Esophagus squamous epithelium (tissue), 5 donors: ENCODE data around the gene POLN. TPM values are rescaled to one million over a fixed set of nuclear protein-coding genes. Genes with fewer than 3 reads are reported as not detected.

Experiments
- DNase-seq: peaks from one replicate; lab custom pipeline; 2025; lab: John Stamatoyannopoulos, UW
- H3K27ac ChIP-seq, 4 donors: fragments of 200-600 bp; sonication (generic); one replicate each; pipeline ENCODE4 v1.5.1; 2016 to 2019; ENCODE audit warnings: mild to moderate bottlenecking in 1 of 4
- H3K27me3 ChIP-seq, 4 donors: fragments of 200-600 bp; sonication (generic); 1 replicate in 3 of 4; 2 replicates in 1 of 4; pipeline versions ENCODE4 v1.5.1 to v1.6.0; 2017 to 2021; ENCODE audit warnings: antibody characterized with exemption in 1 of 4
- H3K36me3 ChIP-seq, 3 donors: fragments of 200-600 bp; sonication (generic); one replicate each; pipeline ENCODE4 v1.5.1; 2016 to 2019
- H3K4me1 ChIP-seq, 3 donors: fragments of 200-600 bp; sonication (generic); one replicate each; pipeline ENCODE4 v1.5.1; 2017 to 2019
- H3K4me3 ChIP-seq, 4 donors: fragments of 200-600 bp; sonication (generic); 1 replicate in 3 of 4; 2 replicates in 1 of 4; pipeline ENCODE4 v1.5.1; 2016 to 2019; ENCODE audit warnings: mild to moderate bottlenecking in 2 of 4, moderate library complexity in 1 of 4
- H3K9me3 ChIP-seq, 3 donors: fragments of 200-600 bp; sonication (generic); one replicate each; pipeline ENCODE4 v1.5.1; 2016 to 2019
- POLR2A ChIP-seq, 4 donors: fragments of 450-650 bp; IDR thresholded peaks; one replicate each; pipeline ENCODE4 v1.6.1; 2017; ENCODE audit warnings: antibody characterized with exemption in 4 of 4, mild to moderate bottlenecking in 4 of 4, moderate library complexity in 3 of 4
- WGBS, 2 donors: methylation state at CpG; one replicate each; pipeline ENCODE4 v1.1.5; 2018; 5-methylcytosine and 5-hydroxymethylcytosine counted together
- intact Hi-C: fragments of 100-400 bp; cut with DNase I; formaldehyde crosslinking; loops from one replicate; pipeline ENCODE4 v1.15.0; 2022
- total RNA-seq, 4 donors: library from RNA; depleted of rRNA; stranded (reverse); fragments of >200 nt; gene quantifications; one replicate each; pipeline ENCODE4 v1.1.0, GENCODE V29; 2016
- TF ChIP-seq, protein P1 (sequence below), 6 experiments: fragments of 450-650 bp in 4 of 6; fragments of 200-600 bp in 2 of 6; sonication (generic) in 2 of 6; IDR thresholded peaks; one replicate each; pipeline ENCODE4 v1.5.1; 2016 to 2019; ENCODE audit warnings: antibody characterized with exemption in 6 of 6, mild to moderate bottlenecking in 4 of 6, moderate library complexity in 4 of 6
- donor health status: DM: yes; HTN: yes; CAD: no.

POLN gene
- total RNA-seq, 4 donors from 2014 or later: 0.19 to 1.5 (median 1.2) TPM

DNA sequence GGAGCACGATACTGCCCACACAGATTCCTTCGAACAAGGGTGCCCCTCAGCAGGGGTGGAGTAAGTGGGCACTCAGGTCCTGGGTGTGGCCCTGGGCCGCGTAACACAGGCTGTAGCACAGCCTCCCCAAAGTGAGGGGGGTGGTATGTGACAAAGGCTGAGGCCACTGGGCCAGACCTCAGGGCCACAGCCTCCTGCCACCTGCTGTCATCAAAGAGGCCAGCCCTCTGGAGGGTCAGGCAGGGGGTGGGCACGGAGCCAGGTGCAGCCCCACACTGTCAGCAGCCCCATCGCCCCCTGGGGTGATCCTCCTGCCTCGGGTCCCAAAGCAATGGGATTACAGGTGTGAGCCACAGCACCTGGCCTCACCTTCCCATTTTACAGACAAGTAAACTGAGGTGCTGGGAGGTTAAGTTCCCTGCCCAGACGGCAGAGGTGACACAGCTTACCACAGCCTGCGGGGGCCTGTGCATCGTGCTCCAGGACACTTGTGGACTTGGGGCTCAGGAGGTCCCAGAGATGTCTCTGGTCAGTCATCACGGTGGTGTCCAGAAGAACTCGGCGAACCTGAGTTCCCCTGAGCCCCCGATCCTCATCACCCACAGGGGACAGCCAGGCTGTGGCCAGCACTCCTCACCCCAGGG, 47.5 kb upstream of the POLN start:
- H3K4me1 ChIP-seq: peaks cover 0 to 25% (median 3%) of the 10 kb centered on the region in 3 donors
- no peaks in the 10 kb centered on the region for H3K9me3 ChIP-seq
- H3K4me3 ChIP-seq: no peak overlapping the region
- intact Hi-C loops: no loop called here
- no peak overlapping the region for H3K27ac ChIP-seq
- 80 to 91% methylated on average over 3 to 4 of the region's 14 CpGs for WGBS, 2 donors
- TF ChIP-seq, protein P1, sequence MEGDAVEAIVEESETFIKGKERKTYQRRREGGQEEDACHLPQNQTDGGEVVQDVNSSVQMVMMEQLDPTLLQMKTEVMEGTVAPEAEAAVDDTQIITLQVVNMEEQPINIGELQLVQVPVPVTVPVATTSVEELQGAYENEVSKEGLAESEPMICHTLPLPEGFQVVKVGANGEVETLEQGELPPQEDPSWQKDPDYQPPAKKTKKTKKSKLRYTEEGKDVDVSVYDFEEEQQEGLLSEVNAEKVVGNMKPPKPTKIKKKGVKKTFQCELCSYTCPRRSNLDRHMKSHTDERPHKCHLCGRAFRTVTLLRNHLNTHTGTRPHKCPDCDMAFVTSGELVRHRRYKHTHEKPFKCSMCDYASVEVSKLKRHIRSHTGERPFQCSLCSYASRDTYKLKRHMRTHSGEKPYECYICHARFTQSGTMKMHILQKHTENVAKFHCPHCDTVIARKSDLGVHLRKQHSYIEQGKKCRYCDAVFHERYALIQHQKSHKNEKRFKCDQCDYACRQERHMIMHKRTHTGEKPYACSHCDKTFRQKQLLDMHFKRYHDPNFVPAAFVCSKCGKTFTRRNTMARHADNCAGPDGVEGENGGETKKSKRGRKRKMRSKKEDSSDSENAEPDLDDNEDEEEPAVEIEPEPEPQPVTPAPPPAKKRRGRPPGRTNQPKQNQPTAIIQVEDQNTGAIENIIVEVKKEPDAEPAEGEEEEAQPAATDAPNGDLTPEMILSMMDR (IDR thresholded peaks at IDR 0.05): no peak
- no peak for TF ChIP-seq POLR2A (IDR thresholded peaks at IDR 0.05)
- DNase-seq: no peak
- H3K36me3 ChIP-seq: no peaks in the 10 kb centered on the region
- H3K27me3 ChIP-seq: no peaks in the 10 kb centered on the region

DNA sequence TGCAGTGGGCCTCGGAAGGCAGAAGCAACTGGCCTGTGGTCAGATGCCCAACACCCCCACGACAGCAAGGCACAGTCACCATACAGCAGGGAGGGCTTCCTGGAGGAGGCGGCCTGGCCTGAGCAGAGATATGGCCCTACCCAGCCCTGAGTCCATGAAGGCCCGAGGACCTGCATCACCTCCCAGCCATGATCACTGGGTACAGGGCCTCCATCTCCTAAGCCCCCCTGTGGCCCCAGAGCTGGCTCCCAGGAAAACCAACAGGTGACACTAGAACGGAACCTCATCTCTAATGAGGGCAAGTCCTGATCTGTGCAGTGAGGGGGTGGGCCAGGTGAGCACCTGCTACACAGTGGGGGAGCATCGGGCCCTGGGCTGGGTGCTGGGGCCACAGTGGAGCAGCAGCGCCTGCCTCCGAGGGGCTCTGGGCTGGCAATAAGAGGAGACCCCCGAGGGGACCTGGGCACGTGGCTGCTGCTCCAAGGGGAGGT, 46.2 kb upstream of the POLN start:
- DNase-seq: no peak
- peaks cover 0 to 25% (median 3%) of the 10 kb centered on the region in 3 donors for H3K4me1 ChIP-seq
- no peaks in the 10 kb centered on the region for H3K9me3 ChIP-seq
- no peaks in the 10 kb centered on the region for H3K36me3 ChIP-seq
- no peaks in the 10 kb centered on the region for H3K27me3 ChIP-seq
- no peak overlapping the region for H3K4me3 ChIP-seq
- intact Hi-C loops: no loop called here
- TF ChIP-seq POLR2A (IDR thresholded peaks at IDR 0.05): no peak
- TF ChIP-seq, protein P1 (IDR thresholded peaks at IDR 0.05): no peak
- no peak overlapping the region for H3K27ac ChIP-seq
- 83% methylated on average over 6 of the region's 10 CpGs; no CpG with 5 or more reads in 1 of the 2 donors for WGBS, 2 donors

DNA sequence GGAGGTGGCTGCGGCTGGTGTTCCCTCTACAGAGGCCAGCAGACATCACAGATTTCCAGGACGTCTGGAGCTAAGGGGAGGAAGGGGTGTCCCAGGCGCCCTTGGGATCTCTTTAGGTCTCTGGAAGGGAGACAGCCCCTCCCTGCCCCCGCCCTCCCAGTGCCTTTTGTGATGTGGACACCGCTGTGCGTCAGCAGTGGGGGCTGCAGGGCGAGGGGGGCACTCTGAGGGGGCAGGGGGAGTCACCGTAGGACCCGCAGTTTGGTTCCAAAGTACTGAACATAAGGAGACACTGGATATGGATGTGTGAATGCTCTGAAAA, 45.6 kb upstream of the POLN start:
- 86 to 87% methylated on average over 3 to 7 of the region's 9 CpGs for WGBS, 2 donors
- H3K27ac ChIP-seq: no peak overlapping the region
- peaks cover 0 to 23% (median 3%) of the 10 kb centered on the region in 3 donors for H3K4me1 ChIP-seq
- no peak for TF ChIP-seq POLR2A (IDR thresholded peaks at IDR 0.05)
- TF ChIP-seq, protein P1 (IDR thresholded peaks at IDR 0.05): no peak
- H3K36me3 ChIP-seq: no peaks in the 10 kb centered on the region
- no peak for DNase-seq
- intact Hi-C loops: no loop called here
- no peaks in the 10 kb centered on the region for H3K9me3 ChIP-seq
- no peaks in the 10 kb centered on the region for H3K27me3 ChIP-seq
- no peak overlapping the region for H3K4me3 ChIP-seq

DNA sequence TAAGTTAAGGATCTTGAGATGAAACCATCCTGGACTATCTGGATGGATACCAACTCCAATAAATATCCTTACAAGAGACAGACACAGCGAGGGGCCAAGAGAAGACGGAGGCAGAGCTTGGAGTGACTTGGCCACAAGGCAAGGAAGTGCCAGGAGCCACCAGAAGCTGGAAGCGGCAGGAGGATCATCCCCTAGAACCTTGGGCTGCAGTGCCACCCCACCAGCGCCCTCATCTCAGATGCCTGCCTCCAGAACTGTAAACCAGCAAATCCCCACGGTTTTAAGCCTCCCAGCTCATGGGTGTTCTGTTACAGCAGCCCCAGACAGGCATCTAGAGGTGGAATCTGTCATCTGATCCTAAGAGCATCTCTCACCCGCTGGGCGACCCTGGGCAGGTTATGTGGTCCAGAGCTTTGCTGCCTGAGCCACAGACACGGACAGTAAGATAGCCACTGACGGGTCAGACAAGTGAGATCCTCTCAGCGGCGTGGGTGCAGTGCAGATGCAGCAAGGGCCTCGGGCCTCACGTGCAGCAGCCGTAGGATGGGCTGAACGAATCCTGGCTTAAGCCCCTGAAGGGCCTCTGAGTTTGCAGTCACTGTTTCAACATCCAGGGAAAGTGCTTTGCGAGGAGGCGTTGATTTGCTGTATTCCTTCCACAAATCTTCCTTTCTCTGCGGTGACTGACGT, 45.1 kb upstream of the POLN start:
- 72 to 82% methylated on average over 14 to 16 of the region's 19 CpGs for WGBS, 2 donors
- Histone ChIP-seq H3K4me3 (no peak overlapping the region), H3K27me3 (no peaks in the 10 kb centered on the region), H3K4me1 (peaks cover 0 to 17% (median 3%) of the 10 kb centered on the region in 3 donors), H3K9me3 (no peaks in the 10 kb centered on the region), H3K27ac (no peak overlapping the region), H3K36me3 (no peaks in the 10 kb centered on the region)
- DNase-seq: no peak
- intact Hi-C loops: no loop called here
- TF ChIP-seq, protein P1 (IDR thresholded peaks at IDR 0.05): no peak
- no peak for TF ChIP-seq POLR2A (IDR thresholded peaks at IDR 0.05)
